Measurements from ENCODE around the gene ZC3H12D. TPM values are rescaled to one million over a fixed set of nuclear protein-coding genes. Genes with fewer than 3 reads are reported as not detected.

The ZC3H12D gene
- total and polyA plus RNA-seq, 2 of the 8 experiments (the other 6 are each of a cell fraction or from before 2014, with no cell fraction given) = 0.05 to 0.07 TPM

- Histone ChIP-seq H3K4me1 (replicated peaks in 1 of 4; ENCODE audit: control insufficient read depth in 3 of 4, insufficient read depth in 4 of 4, low read length in 3 of 4) (peaks cover 3 to 8% (median 5%) of the 10 kb centered on the region in 4 experiments; a peak in 6 of 7 replicates), H3K4me2 (ENCODE audit: insufficient read depth in 1 of 2, low read depth in 2 of 2, low read length in 2 of 2) (no peak overlapping the region), H3K14ac (ENCODE audit: insufficient read length) (no peak overlapping the region), H4K91ac (replicated peaks; ENCODE audit: insufficient read length, low read length) (no peak overlapping the region), H2BK5ac (ENCODE audit: low read depth, low read length) (no peak overlapping the region), H3K56ac (replicated peaks; ENCODE audit: insufficient read length, low read depth, low read length) (no peak overlapping the region), H3K9me3 (ENCODE audit: insufficient read depth in 2 of 2, low read depth in 1 of 2, low read length in 1 of 2) (no peaks in the 10 kb centered on the region), H2AFZ (ENCODE audit: low read length) (no peak overlapping the region), H3K23ac (ENCODE audit: insufficient read length) (no peak overlapping the region), H3K79me1 (ENCODE audit: low read depth, low read length) (no peaks in the 10 kb centered on the region), H2BK12ac (ENCODE audit: low read depth, low read length) (no peak overlapping the region), H3K4ac (replicated peaks; ENCODE audit: insufficient read length, low read depth, low read length) (no peak overlapping the region), H3K18ac (ENCODE audit: extremely low read depth, low read length) (no peak overlapping the region), H2BK20ac (ENCODE audit: low read length) (no peak overlapping the region), H3K79me2 (ENCODE audit: control insufficient read depth in 1 of 2, insufficient read depth in 2 of 2, low read length in 2 of 2) (no peaks in the 10 kb centered on the region), H3K27me3 (replicated peaks in 1 of 4; ENCODE audit: control insufficient read depth in 3 of 4, extremely low read depth in 1 of 4, insufficient read depth in 3 of 4, low read length in 3 of 4) (no peaks in the 10 kb centered on the region), H3K23me2 (ENCODE audit: low read depth, low read length) (no peaks in the 10 kb centered on the region), H3K27ac (ENCODE audit: low read depth, low read length) (no peak overlapping the region), H4K5ac (ENCODE audit: insufficient read length, low read depth, low read length) (no peak overlapping the region), H2BK15ac (ENCODE audit: low read length) (no peak overlapping the region), H4K8ac (ENCODE audit: extremely low read depth, insufficient read depth, low read length) (no peak overlapping the region), H2AK5ac (ENCODE audit: low read depth, low read length) (0 out of 2 replicates have a peak overlapping the region, but pooled peaks have one; percentile 28), H3K9ac (replicated peaks in 1 of 4; ENCODE audit: extremely low read depth in 1 of 4, low read depth in 3 of 4, low read length in 3 of 4) (no peak overlapping the region), H3K36me3 (ENCODE audit: control insufficient read depth in 2 of 4, insufficient read depth in 4 of 4, low read length in 3 of 4) (no peaks in the 10 kb centered on the region), H4K20me1 (replicated peaks in 1 of 2; ENCODE audit: control insufficient read depth in 1 of 2, insufficient read depth in 2 of 2, low read length in 2 of 2) (no peaks in the 10 kb centered on the region), H3K4me3 (ENCODE audit: extremely low read depth in 1 of 4, insufficient read depth in 2 of 4, low read depth in 3 of 4, low read length in 4 of 4) (no peak overlapping the region), H2BK120ac (replicated peaks; ENCODE audit: low read depth, low read length) (no peak overlapping the region)
- DNase-seq (ENCODE audit: low read depth in 1 of 2, low spot score in 2 of 2) (peak in 1 of 2 experiments; percentile 33), FAIRE-seq (no peak)
- 82% methylated on average over 7 of the region's 8 CpGs; no CpG with 5 or more reads in 1 of the 2 experiments for WGBS, 2 experiments (ENCODE audit: extremely low coverage in 1 of 2, insufficient coverage in 1 of 2, insufficient read length in 1 of 2, insufficient replicate concordance in 2 of 2, low coverage in 1 of 2, low lambda C conversion rate in 2 of 2, missing lambda C conversion rate in 1 of 2)
- POLR2A ChIA-PET (ENCODE audit: partially characterized antibody) = interaction anchor here (0.8 to 1.1 kb wide), 2 partner anchors 11 kb away, joined by 3 read pairs; no protein-coding TSS in a partner anchor
- CTCF ChIA-PET (ENCODE audit: partially characterized antibody) = interaction anchor here (0.6 to 2.4 kb wide), 8 partner anchors 9 to 865 kb away, joined by 3 to 7 read pairs (median 3); no protein-coding TSS in a partner anchor
- no peak for TF ChIP-seq SP1 (IDR thresholded peaks at IDR 0.05; ENCODE audit: low read depth, low read length)
- TF ChIP-seq YY1 (IDR thresholded peaks at IDR 0.05; ENCODE audit: low read depth, low read length) = no peak
- no peak for TF ChIP-seq CBX5 (IDR thresholded peaks at IDR 0.05; ENCODE audit: low read depth, low read length)
These were observed 59.6 kb downstream of the ZC3H12D start for GRCh38 chr6:149425224-149425623.
